ENCODE results near the gene KRT72. TPM values are rescaled to one million over a fixed set of nuclear protein-coding genes. Genes with fewer than 3 reads are reported as not detected.
A peak's percentile ranks its signal among the peaks of the same experiment; 100 is the strongest.

The KRT72 gene
- total and polyA plus RNA-seq, 4 experiments from 2014 or later: 7.7 to 8.4 TPM; not detected in 2

DNA sequence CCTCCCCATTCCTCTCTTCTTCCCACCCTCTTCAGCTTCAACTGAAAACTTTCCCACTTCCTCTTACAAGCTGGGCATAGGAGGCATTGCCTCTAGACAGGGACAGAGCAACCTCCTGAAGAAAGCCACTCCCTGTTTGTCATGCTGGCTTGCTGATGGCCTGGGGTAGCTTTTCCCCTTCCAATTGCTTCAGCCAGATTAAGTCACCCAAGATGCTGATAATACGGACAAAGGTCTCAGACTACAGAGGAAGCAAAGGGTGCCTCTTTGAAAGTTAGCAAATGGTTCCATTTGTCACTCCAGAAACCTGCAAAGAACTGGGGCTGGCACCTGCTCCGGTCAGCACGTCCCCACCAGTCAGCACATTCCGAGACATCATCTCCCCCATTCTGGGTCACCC, 44.7 kb upstream of the KRT72 start:
- Mint-ChIP-seq H3K36me3 (peaks cover 4 to 7% of the 10 kb centered on the region in 2 donors), H3K27me3 (peaks cover 0 to 3% of the 10 kb centered on the region in 2 donors), H3K4me1 (peaks cover 30 to 86% (median 50%) of the 10 kb centered on the region in 4 donors), H3K27ac (peak overlapping the region; percentile 92 to 100 (median 99)), H3K4me3 (peak overlapping the region in 7 of 8 donors; percentile 4 to 86 (median 75)), H3K9me3 (peaks cover 0 to 5% (median 3%) of the 10 kb centered on the region in 8 donors)
- no peak overlapping the region for H3K4me3 ChIP-seq (ENCODE audit: low read length in 2 of 2)
- H3K36me3 ChIP-seq (ENCODE audit: insufficient read depth, low read length): no peaks in the 10 kb centered on the region
- POLR2A ChIA-PET (ENCODE audit: partially characterized antibody): interaction anchor here (0.6 to 2.2 kb wide), 4 partner anchors 13 to 45 kb away, joined by 3 to 20 read pairs (median 10); no protein-coding TSS in a partner anchor
- H3K27ac ChIP-seq (ENCODE audit: low read depth, low read length): peak overlapping the region; percentile 19
- H3K9me3 ChIP-seq (ENCODE audit: control insufficient read depth in 1 of 2, low read length in 2 of 2): no peaks in the 10 kb centered on the region
- CTCF ChIA-PET (ENCODE audit: partially characterized antibody): interaction anchor here (0.6 to 1.4 kb wide), 3 partner anchors 38 to 245 kb away, joined by 3 to 5 read pairs (median 4); no protein-coding TSS in a partner anchor
- intact Hi-C loops (cut with micrococcal nuclease): loop anchor here (1.0 to 5.0 kb wide), 2 partner anchors 36 to 46 kb away; no protein-coding TSS in a partner anchor
- DNase-seq: no peak
- H3K4me1 ChIP-seq (ENCODE audit: insufficient read depth, low read length): peaks cover 62% of the 10 kb centered on the region
- no peaks in the 10 kb centered on the region for H3K27me3 ChIP-seq (ENCODE audit: insufficient read depth, low read length)

DNA sequence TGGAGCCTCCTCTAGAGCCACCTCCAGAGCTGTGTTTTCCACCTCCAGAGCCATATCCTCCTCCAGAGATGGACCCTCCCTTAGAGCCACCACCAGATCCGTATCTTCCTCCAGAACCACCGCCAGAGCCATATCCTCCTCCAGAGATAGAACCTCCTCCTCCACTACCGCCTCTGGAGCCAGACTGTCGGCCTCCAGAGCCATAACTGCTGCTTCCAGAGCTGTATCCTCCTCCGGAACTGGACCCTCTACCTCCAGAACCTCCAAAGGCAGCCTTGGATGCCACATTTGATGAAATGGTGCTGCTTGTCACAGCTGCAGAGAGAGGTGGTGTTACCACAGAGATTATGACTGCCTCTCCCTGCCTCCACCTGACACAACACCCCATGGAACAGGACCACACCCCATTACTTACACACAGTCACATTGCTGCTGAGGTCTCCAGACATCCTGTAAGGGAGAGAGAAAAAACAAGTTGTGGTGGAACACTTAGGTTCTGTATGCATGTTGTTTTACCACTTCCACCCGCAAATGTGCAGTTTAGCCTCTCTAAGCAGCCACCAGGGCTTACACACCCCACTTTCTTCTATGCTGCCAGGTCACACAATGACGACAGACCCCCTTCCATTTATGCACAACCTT, 44.0 kb upstream of the KRT72 start:
- H3K27me3 ChIP-seq (ENCODE audit: insufficient read depth, low read length): no peaks in the 10 kb centered on the region
- H3K4me1 Mint-ChIP-seq: peaks cover 30 to 85% (median 50%) of the 10 kb centered on the region in 4 donors
- H3K4me3 Mint-ChIP-seq: peak overlapping the region in 7 of 8 donors; percentile 24 to 86 (median 77)
- intact Hi-C loops (cut with micrococcal nuclease): loop anchor here (1.0 to 5.0 kb wide), 2 partner anchors 35 to 47 kb away; no protein-coding TSS in a partner anchor
- H3K4me1 ChIP-seq (ENCODE audit: insufficient read depth, low read length): peaks cover 62% of the 10 kb centered on the region
- H3K27ac ChIP-seq (ENCODE audit: low read depth, low read length): peak overlapping the region; percentile 11
- H3K36me3 ChIP-seq (ENCODE audit: insufficient read depth, low read length): no peaks in the 10 kb centered on the region
- DNase-seq: peak; percentile 74 to 90 (median 84)
- ChIA-PET CTCF (ENCODE audit: partially characterized antibody) (interaction anchor here (0.9 to 2.3 kb wide), 6 partner anchors 37 to 225 kb away, joined by 3 to 6 read pairs (median 3); no protein-coding TSS in a partner anchor), POLR2A (ENCODE audit: partially characterized antibody) (interaction anchor here (0.9 to 2.2 kb wide), 8 partner anchors 12 to 59 kb away, joined by 3 to 20 read pairs (median 6); no protein-coding TSS in a partner anchor)
- H3K27ac Mint-ChIP-seq: peak overlapping the region; percentile 92 to 100 (median 99)
- peaks cover 4 to 7% of the 10 kb centered on the region in 2 donors for H3K36me3 Mint-ChIP-seq
- H3K27me3 Mint-ChIP-seq: peaks cover 0 to 4% of the 10 kb centered on the region in 2 donors
- H3K9me3 Mint-ChIP-seq: peaks cover 0 to 5% (median 3%) of the 10 kb centered on the region in 8 donors
- H3K4me3 ChIP-seq (ENCODE audit: low read length in 2 of 2): no peak overlapping the region
- H3K9me3 ChIP-seq (ENCODE audit: control insufficient read depth in 1 of 2, low read length in 2 of 2): no peaks in the 10 kb centered on the region

DNA sequence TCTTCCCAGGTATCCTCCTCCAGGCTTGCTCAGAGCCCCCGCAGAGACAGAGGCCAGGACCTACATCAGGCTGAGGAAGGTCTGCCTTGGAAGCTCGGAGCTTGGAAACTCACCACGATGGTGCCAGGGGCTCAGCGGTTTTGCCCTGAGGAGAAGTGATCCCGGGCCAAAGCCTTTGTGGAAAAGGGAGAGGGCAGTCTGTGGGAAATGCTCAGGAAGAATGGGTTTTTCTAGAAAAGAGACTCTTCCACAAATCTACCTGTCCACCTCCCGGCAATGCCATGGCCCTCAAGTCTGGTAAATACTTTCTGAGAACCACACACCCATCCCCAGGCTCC, 42.8 kb upstream of the KRT72 start:
- DNase-seq: no peak
- Mint-ChIP-seq H3K4me3 (no peak overlapping the region), H3K27ac (peak overlapping the region; percentile 92 to 100 (median 99)), H3K36me3 (peaks cover 4 to 7% of the 10 kb centered on the region in 2 donors), H3K9me3 (peaks cover 0 to 5% (median 3%) of the 10 kb centered on the region in 8 donors), H3K27me3 (peaks cover 0 to 9% of the 10 kb centered on the region in 2 donors), H3K4me1 (peaks cover 27 to 74% (median 46%) of the 10 kb centered on the region in 4 donors)
- H3K27me3 ChIP-seq (ENCODE audit: insufficient read depth, low read length): no peaks in the 10 kb centered on the region
- POLR2A ChIA-PET (ENCODE audit: partially characterized antibody): interaction anchor here (0.9 kb wide), 1 partner anchor 34 kb away, joined by 6 read pairs; no protein-coding TSS in a partner anchor
- H3K27ac ChIP-seq (ENCODE audit: low read depth, low read length): no peak overlapping the region
- no peak overlapping the region for H3K4me3 ChIP-seq (ENCODE audit: low read length in 2 of 2)
- no peaks in the 10 kb centered on the region for H3K36me3 ChIP-seq (ENCODE audit: insufficient read depth, low read length)
- intact Hi-C loops (cut with micrococcal nuclease): no loop called here
- CTCF ChIA-PET (ENCODE audit: partially characterized antibody): interaction anchor here (1.4 to 2.3 kb wide), 2 partner anchors 11 to 227 kb away, joined by 3 to 6 read pairs; no protein-coding TSS in a partner anchor
- peaks cover 59% of the 10 kb centered on the region for H3K4me1 ChIP-seq (ENCODE audit: insufficient read depth, low read length)
- H3K9me3 ChIP-seq (ENCODE audit: control insufficient read depth in 1 of 2, low read length in 2 of 2): no peaks in the 10 kb centered on the region

DNA sequence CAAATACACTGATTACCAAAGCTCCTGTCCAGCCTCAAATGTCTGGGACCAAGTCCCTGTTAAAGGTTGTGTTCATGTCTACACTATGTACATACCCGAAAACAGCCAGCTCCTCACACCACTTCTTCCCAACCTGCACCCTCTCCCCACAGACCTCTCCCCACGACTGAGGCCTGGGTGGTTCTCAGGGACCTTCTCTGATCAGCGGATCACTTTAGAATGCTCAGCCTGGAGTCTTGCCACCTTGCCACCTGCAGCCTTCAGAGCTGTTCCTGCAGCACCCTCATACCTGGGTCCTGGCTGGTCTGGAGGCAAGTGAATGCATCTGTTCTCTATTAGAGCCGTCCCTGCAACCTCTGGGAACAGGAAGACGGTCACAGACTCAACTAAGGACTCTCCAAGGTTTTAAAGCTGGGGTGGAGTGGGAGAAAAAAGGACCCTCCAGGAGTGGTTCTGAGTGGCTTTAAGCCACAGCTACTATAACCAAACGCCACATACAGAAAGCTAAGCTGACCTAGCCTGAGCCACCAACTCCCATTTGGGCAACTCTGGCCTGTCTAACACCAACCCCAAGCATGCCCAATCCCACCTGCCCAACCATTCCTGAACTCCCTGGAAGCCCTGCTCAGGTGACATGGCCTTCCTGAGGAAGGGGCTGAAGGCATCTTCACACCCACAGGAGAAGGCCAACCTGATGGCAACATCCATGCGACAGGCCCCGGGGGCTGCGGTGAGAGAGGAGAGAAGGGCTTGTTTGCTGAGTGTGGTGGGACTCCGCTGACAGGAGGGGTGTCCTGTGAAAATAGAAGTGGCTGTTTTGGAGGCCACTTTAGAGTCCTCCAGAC, 42.2 kb upstream of the KRT72 start:
- Histone ChIP-seq H3K9me3 (ENCODE audit: control insufficient read depth in 1 of 2, low read length in 2 of 2) (no peaks in the 10 kb centered on the region), H3K27ac (ENCODE audit: low read depth, low read length) (no peak overlapping the region), H3K27me3 (ENCODE audit: insufficient read depth, low read length) (no peaks in the 10 kb centered on the region), H3K4me1 (ENCODE audit: insufficient read depth, low read length) (peaks cover 53% of the 10 kb centered on the region), H3K36me3 (ENCODE audit: insufficient read depth, low read length) (no peaks in the 10 kb centered on the region), H3K4me3 (ENCODE audit: low read length in 2 of 2) (no peak overlapping the region)
- no peak for DNase-seq
- Mint-ChIP-seq H3K4me3 (peak overlapping the region in 2 of 8 donors; percentile 11 to 18), H3K27me3 (peaks cover 0 to 9% of the 10 kb centered on the region in 2 donors), H3K4me1 (peaks cover 25 to 71% (median 44%) of the 10 kb centered on the region in 4 donors), H3K9me3 (peaks cover 0 to 5% (median 3%) of the 10 kb centered on the region in 8 donors), H3K27ac (peak overlapping the region; percentile 58 to 100 (median 77)), H3K36me3 (peaks cover 4 to 7% of the 10 kb centered on the region in 2 donors)
- ChIA-PET POLR2A (ENCODE audit: partially characterized antibody) (interaction anchor here (0.7 to 1.6 kb wide), 5 partner anchors 10 to 37 kb away, joined by 3 to 8 read pairs (median 4); no protein-coding TSS in a partner anchor), CTCF (ENCODE audit: partially characterized antibody) (interaction anchor here (1.4 to 2.3 kb wide), 3 partner anchors 10 to 227 kb away, joined by 3 to 6 read pairs (median 3); no protein-coding TSS in a partner anchor)
- intact Hi-C loops (cut with micrococcal nuclease): no loop called here

DNA sequence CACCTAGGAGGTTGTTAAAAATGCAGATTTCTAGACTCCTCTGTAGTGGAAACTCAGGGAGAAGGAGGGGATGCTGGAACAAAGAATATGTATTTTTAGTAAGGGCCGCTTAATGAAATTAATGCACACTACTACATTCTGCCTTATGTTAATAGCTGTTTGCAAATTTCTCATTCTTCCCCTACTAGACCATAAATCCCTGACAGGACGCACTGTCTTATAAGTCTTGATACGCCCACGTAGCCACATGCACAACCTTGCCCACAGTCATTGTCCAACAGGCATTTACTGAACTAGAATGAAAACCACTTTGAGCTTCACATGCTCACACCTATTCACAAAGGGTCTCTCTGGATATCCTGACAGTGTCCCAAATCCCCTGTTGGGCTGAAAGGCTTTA, 40.2 kb upstream of the KRT72 start:
- no peak for DNase-seq
- Mint-ChIP-seq H3K4me3 (peak overlapping the region in 2 of 8 donors; percentile 44 to 50), H3K36me3 (peaks cover 4 to 7% of the 10 kb centered on the region in 2 donors), H3K27me3 (peaks cover 2 to 9% of the 10 kb centered on the region in 2 donors), H3K4me1 (peaks cover 17 to 54% (median 30%) of the 10 kb centered on the region in 4 donors), H3K27ac (peak overlapping the region in 4 of 7 donors; percentile 20 to 86 (median 62)), H3K9me3 (peaks cover 0 to 5% (median 3%) of the 10 kb centered on the region in 8 donors)
- no peaks in the 10 kb centered on the region for H3K36me3 ChIP-seq (ENCODE audit: insufficient read depth, low read length)
- no peak overlapping the region for H3K27ac ChIP-seq (ENCODE audit: low read depth, low read length)
- H3K27me3 ChIP-seq (ENCODE audit: insufficient read depth, low read length): no peaks in the 10 kb centered on the region
- no peak overlapping the region for H3K4me3 ChIP-seq (ENCODE audit: low read length in 2 of 2)
- POLR2A ChIA-PET (ENCODE audit: partially characterized antibody): interaction anchor here (0.7 to 1.6 kb wide), 3 partner anchors 8 to 29 kb away, joined by 3 to 8 read pairs (median 3); no protein-coding TSS in a partner anchor
- intact Hi-C loops (cut with micrococcal nuclease): no loop called here
- H3K4me1 ChIP-seq (ENCODE audit: insufficient read depth, low read length): peaks cover 35% of the 10 kb centered on the region
- CTCF ChIA-PET (ENCODE audit: partially characterized antibody): interaction anchor here (0.9 to 1.5 kb wide), 2 partner anchors 8 to 12 kb away, joined by 3 to 4 read pairs; no protein-coding TSS in a partner anchor
- H3K9me3 ChIP-seq (ENCODE audit: control insufficient read depth in 1 of 2, low read length in 2 of 2): no peaks in the 10 kb centered on the region

DNA sequence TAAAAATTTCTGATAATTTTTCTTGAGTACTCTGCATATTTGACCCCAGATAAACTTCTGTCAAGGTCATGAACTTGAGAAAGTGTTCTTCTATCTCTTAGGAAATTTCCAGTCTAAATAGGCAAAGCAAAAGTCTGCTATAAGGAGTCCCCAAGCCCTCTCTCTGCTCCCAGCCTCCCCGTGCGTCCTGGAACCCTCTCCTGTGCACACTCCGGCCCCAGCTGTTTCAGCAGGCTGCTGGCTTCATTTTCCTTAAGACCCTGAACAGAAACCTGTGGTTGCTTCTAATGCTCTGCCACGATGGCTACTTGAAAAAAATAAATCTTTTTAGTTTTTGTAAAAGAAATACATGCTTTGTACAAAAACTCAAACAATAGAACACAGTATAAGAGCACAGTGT, 36.0 kb upstream of the KRT72 start:
- POLR2A ChIA-PET (ENCODE audit: partially characterized antibody): no interaction called here
- DNase-seq: no peak
- no peak overlapping the region for H3K27ac ChIP-seq (ENCODE audit: low read depth, low read length)
- H3K27me3 ChIP-seq (ENCODE audit: insufficient read depth, low read length): no peaks in the 10 kb centered on the region
- Mint-ChIP-seq H3K27ac (no peak overlapping the region), H3K4me1 (peaks cover 6 to 38% (median 23%) of the 10 kb centered on the region in 4 donors), H3K9me3 (peaks cover 0 to 2% (median 0%) of the 10 kb centered on the region in 8 donors), H3K4me3 (no peak overlapping the region), H3K27me3 (peaks cover 3 to 7% of the 10 kb centered on the region in 2 donors), H3K36me3 (no peaks in the 10 kb centered on the region)
- intact Hi-C loops (cut with micrococcal nuclease): no loop called here
- H3K4me3 ChIP-seq (ENCODE audit: low read length in 2 of 2): no peak overlapping the region
- CTCF ChIA-PET (ENCODE audit: partially characterized antibody): no interaction called here
- peaks cover 10% of the 10 kb centered on the region for H3K4me1 ChIP-seq (ENCODE audit: insufficient read depth, low read length)
- no peaks in the 10 kb centered on the region for H3K9me3 ChIP-seq (ENCODE audit: control insufficient read depth in 1 of 2, low read length in 2 of 2)
- no peaks in the 10 kb centered on the region for H3K36me3 ChIP-seq (ENCODE audit: insufficient read depth, low read length)
